ENCODE results near the gene UEVLD.
A peak's percentile ranks its signal among the peaks of the same experiment; 100 is the strongest.

Gene UEVLD

DNA sequence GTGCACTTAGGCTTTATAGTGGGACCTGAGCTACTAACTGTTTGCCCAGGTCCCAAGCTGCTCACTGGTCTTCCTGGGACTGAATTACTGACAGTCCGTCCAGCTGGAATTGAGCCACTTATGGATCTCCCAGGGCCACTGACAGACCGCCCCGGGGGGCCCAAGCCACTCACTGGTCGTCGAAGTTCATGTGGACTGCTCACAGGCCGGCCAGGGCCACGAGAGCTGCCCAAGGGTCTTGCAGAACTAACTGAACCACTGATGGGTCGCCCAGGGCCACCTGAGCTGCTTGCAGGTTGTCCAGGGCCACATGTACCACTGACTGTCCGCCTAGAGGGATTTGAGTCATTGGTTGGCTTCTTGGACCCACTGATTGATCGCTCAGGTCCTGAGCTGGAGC is 26.1 kb upstream of the UEVLD start (continued):
- no peak for TF ChIP-seq PRDM1 (tag by site-specific recombination; IDR thresholded peaks at IDR 0.05)
- TF ChIP-seq, protein P1, sequence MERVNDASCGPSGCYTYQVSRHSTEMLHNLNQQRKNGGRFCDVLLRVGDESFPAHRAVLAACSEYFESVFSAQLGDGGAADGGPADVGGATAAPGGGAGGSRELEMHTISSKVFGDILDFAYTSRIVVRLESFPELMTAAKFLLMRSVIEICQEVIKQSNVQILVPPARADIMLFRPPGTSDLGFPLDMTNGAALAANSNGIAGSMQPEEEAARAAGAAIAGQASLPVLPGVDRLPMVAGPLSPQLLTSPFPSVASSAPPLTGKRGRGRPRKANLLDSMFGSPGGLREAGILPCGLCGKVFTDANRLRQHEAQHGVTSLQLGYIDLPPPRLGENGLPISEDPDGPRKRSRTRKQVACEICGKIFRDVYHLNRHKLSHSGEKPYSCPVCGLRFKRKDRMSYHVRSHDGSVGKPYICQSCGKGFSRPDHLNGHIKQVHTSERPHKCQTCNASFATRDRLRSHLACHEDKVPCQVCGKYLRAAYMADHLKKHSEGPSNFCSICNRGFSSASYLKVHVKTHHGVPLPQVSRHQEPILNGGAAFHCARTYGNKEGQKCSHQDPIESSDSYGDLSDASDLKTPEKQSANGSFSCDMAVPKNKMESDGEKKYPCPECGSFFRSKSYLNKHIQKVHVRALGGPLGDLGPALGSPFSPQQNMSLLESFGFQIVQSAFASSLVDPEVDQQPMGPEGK (tag by site-specific recombination; IDR thresholded peaks at IDR 0.05): no peak
- no peak for TF ChIP-seq ZNF155 (tag by site-specific recombination; IDR thresholded peaks at IDR 0.05)
- TF ChIP-seq ZNF394 (tag by site-specific recombination; IDR thresholded peaks at IDR 0.05; ENCODE audit: borderline replicate concordance): no peak
- TF ChIP-seq, protein P2, sequence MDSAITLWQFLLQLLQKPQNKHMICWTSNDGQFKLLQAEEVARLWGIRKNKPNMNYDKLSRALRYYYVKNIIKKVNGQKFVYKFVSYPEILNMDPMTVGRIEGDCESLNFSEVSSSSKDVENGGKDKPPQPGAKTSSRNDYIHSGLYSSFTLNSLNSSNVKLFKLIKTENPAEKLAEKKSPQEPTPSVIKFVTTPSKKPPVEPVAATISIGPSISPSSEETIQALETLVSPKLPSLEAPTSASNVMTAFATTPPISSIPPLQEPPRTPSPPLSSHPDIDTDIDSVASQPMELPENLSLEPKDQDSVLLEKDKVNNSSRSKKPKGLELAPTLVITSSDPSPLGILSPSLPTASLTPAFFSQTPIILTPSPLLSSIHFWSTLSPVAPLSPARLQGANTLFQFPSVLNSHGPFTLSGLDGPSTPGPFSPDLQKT (IDR thresholded peaks at IDR 0.05; ENCODE audit: borderline replicate concordance, low read depth, low read length): no peak
- TF ChIP-seq, protein P3, sequence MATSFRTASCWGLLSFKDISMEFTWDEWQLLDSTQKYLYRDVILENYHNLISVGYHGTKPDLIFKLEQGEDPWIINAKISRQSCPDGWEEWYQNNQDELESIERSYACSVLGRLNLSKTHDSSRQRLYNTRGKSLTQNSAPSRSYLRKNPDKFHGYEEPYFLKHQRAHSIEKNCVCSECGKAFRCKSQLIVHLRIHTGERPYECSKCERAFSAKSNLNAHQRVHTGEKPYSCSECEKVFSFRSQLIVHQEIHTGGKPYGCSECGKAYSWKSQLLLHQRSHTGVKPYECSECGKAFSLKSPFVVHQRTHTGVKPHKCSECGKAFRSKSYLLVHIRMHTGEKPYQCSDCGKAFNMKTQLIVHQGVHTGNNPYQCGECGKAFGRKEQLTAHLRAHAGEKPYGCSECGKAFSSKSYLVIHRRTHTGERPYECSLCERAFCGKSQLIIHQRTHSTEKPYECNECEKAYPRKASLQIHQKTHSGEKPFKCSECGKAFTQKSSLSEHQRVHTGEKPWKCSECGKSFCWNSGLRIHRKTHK (tag by site-specific recombination; IDR thresholded peaks at IDR 0.05): no peak
- TF ChIP-seq, protein P4, sequence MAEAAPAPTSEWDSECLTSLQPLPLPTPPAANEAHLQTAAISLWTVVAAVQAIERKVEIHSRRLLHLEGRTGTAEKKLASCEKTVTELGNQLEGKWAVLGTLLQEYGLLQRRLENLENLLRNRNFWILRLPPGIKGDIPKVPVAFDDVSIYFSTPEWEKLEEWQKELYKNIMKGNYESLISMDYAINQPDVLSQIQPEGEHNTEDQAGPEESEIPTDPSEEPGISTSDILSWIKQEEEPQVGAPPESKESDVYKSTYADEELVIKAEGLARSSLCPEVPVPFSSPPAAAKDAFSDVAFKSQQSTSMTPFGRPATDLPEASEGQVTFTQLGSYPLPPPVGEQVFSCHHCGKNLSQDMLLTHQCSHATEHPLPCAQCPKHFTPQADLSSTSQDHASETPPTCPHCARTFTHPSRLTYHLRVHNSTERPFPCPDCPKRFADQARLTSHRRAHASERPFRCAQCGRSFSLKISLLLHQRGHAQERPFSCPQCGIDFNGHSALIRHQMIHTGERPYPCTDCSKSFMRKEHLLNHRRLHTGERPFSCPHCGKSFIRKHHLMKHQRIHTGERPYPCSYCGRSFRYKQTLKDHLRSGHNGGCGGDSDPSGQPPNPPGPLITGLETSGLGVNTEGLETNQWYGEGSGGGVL (tag by site-specific recombination; IDR thresholded peaks at IDR 0.05): no peak
- TF ChIP-seq, protein P5, sequence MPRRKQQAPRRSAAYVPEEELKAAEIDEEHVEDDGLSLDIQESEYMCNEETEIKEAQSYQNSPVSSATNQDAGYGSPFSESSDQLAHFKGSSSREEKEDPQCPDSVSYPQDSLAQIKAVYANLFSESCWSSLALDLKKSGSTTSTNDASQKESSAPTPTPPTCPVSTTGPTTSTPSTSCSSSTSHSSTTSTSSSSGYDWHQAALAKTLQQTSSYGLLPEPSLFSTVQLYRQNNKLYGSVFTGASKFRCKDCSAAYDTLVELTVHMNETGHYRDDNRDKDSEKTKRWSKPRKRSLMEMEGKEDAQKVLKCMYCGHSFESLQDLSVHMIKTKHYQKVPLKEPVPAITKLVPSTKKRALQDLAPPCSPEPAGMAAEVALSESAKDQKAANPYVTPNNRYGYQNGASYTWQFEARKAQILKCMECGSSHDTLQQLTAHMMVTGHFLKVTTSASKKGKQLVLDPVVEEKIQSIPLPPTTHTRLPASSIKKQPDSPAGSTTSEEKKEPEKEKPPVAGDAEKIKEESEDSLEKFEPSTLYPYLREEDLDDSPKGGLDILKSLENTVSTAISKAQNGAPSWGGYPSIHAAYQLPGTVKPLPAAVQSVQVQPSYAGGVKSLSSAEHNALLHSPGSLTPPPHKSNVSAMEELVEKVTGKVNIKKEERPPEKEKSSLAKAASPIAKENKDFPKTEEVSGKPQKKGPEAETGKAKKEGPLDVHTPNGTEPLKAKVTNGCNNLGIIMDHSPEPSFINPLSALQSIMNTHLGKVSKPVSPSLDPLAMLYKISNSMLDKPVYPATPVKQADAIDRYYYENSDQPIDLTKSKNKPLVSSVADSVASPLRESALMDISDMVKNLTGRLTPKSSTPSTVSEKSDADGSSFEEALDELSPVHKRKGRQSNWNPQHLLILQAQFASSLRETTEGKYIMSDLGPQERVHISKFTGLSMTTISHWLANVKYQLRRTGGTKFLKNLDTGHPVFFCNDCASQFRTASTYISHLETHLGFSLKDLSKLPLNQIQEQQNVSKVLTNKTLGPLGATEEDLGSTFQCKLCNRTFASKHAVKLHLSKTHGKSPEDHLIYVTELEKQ (tag by site-specific recombination; IDR thresholded peaks at IDR 0.05; ENCODE audit: borderline replicate concordance): no peak
- TF ChIP-seq, protein P6, sequence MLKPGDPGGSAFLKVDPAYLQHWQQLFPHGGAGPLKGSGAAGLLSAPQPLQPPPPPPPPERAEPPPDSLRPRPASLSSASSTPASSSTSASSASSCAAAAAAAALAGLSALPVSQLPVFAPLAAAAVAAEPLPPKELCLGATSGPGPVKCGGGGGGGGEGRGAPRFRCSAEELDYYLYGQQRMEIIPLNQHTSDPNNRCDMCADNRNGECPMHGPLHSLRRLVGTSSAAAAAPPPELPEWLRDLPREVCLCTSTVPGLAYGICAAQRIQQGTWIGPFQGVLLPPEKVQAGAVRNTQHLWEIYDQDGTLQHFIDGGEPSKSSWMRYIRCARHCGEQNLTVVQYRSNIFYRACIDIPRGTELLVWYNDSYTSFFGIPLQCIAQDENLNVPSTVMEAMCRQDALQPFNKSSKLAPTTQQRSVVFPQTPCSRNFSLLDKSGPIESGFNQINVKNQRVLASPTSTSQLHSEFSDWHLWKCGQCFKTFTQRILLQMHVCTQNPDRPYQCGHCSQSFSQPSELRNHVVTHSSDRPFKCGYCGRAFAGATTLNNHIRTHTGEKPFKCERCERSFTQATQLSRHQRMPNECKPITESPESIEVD (tag by site-specific recombination; IDR thresholded peaks at IDR 0.05): no peak

DNA sequence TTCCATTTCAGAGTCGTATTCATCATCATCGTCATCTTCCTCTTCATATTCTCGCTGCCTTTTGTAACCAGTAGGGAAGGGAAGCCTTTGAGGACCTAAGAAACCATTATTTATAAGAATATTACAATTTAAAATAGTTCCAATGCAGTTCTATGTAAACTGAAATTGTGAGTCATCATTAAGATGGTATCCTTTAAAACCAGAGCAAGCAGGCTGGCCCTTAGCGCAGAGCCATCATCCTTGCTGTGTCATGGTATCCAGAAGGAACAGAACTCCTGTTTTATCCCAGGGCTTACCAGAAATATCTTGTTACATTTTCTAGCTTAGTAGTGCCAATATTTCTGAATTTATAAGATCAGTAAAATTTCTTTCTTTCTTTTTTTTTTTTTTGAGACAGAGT is 23.9 kb upstream of the UEVLD start:
- CTCF ChIA-PET: interaction anchor here (0.6 to 1.6 kb wide), 2 partner anchors 14 to 751 kb away, joined by 3 to 4 read pairs; no protein-coding TSS in a partner anchor
- H3K36me3 ChIP-seq (ENCODE audit: control insufficient read depth in 2 of 2, insufficient read depth in 1 of 2, low read length in 2 of 2): peaks cover 0 to 77% of the 10 kb centered on the region in 2 experiments; a peak in 1 of 3 replicates

More for the DNA sequence above, 23.9 kb upstream of the UEVLD start:
- TF ChIP-seq ZNF48 (tag by site-specific recombination; IDR thresholded peaks at IDR 0.05) (no peak), ZNF366 (tag by site-specific recombination; conservative IDR thresholded peaks at IDR 0.05) (no peak), YY1 (tag by site-specific recombination; IDR thresholded peaks at IDR 0.05) (no peak), ZNF19 (tag by site-specific recombination; IDR thresholded peaks at IDR 0.05; ENCODE audit: low read depth) (no peak), ZNF274 (IDR thresholded peaks at IDR 0.05; ENCODE audit: low read length) (no peak), ZNF274 (tag by site-specific recombination; IDR thresholded peaks at IDR 0.05; ENCODE audit: borderline replicate concordance) (no peak)
- TF ChIP-seq, protein P7, sequence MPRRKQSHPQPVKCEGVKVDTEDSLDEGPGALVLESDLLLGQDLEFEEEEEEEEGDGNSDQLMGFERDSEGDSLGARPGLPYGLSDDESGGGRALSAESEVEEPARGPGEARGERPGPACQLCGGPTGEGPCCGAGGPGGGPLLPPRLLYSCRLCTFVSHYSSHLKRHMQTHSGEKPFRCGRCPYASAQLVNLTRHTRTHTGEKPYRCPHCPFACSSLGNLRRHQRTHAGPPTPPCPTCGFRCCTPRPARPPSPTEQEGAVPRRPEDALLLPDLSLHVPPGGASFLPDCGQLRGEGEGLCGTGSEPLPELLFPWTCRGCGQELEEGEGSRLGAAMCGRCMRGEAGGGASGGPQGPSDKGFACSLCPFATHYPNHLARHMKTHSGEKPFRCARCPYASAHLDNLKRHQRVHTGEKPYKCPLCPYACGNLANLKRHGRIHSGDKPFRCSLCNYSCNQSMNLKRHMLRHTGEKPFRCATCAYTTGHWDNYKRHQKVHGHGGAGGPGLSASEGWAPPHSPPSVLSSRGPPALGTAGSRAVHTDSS (tag by site-specific recombination; IDR thresholded peaks at IDR 0.05): peak; percentile 74
- TF ChIP-seq, protein P8, sequence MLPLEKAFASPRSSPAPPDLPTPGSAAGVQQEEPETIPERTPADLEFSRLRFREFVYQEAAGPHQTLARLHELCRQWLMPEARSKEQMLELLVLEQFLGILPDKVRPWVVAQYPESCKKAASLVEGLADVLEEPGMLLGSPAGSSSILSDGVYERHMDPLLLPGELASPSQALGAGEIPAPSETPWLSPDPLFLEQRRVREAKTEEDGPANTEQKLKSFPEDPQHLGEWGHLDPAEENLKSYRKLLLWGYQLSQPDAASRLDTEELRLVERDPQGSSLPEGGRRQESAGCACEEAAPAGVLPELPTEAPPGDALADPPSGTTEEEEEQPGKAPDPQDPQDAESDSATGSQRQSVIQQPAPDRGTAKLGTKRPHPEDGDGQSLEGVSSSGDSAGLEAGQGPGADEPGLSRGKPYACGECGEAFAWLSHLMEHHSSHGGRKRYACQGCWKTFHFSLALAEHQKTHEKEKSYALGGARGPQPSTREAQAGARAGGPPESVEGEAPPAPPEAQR (tag by site-specific recombination; IDR thresholded peaks at IDR 0.05): no peak
- Histone ChIP-seq H3K4me1 (ENCODE audit: control insufficient read depth, insufficient read depth, low read length) (no peaks in the 10 kb centered on the region), H3K27ac (ENCODE audit: extremely low read depth, low read depth, low read length) (no peak overlapping the region), H3K9me3 (ENCODE audit: control insufficient read depth, insufficient read depth, low read depth, low read length) (no peaks in the 10 kb centered on the region), H3K4me3 (ENCODE audit: low read depth, low read length) (no peak overlapping the region)
- POLR2A ChIA-PET: no interaction called here

All from HEK293 (cell line).